Measurements from ENCODE around the gene ADSL. TPM values are rescaled to one million over a fixed set of nuclear protein-coding genes. Genes with fewer than 3 reads are reported as not detected.

Gene ADSL
- total RNA-seq, 1 donor, result 107 TPM

- DNase-seq (ENCODE audit: low read depth), result no peak
- no peak overlapping the region for H3K4me3 ChIP-seq (ENCODE audit: low read depth, low read length)
- no peak for TF ChIP-seq CTCF (IDR thresholded peaks at IDR 0.05; ENCODE audit: insufficient read depth, low read length)
Measured at GRCh38 chr22:40430991-40431390, 84.7 kb downstream of the ADSL start.

DNA sequence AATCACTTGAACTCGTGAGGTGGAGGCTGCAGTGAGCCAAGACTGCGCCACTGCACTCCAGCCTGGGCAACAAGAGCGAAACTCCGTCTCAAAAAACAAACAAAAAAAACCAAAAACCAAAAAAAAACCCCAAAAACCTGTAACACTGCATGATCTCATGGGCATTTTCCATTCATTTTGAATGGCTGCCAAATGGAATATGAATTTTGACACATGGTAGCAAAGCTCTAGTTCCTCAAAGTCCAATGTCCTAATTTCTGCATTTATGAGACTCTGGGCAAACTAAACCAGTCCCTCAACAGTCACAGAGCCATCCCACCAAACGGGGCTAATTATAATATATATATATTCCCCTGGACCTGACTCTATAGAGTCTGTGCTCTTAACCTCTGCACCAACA is 85.9 kb downstream of the ADSL start:
- no peak for TF ChIP-seq CTCF (IDR thresholded peaks at IDR 0.05; ENCODE audit: insufficient read depth, low read length)
- no peak for DNase-seq (ENCODE audit: low read depth)
- H3K4me3 ChIP-seq (ENCODE audit: low read depth, low read length), result no peak overlapping the region

- no peak overlapping the region for H3K4me3 ChIP-seq (ENCODE audit: low read depth, low read length)
- DNase-seq (ENCODE audit: low read depth), result no peak
- no peak for TF ChIP-seq CTCF (IDR thresholded peaks at IDR 0.05; ENCODE audit: insufficient read depth, low read length)
Measured at GRCh38 chr22:40432625-40433024, 86.3 kb downstream of the ADSL start.

DNA sequence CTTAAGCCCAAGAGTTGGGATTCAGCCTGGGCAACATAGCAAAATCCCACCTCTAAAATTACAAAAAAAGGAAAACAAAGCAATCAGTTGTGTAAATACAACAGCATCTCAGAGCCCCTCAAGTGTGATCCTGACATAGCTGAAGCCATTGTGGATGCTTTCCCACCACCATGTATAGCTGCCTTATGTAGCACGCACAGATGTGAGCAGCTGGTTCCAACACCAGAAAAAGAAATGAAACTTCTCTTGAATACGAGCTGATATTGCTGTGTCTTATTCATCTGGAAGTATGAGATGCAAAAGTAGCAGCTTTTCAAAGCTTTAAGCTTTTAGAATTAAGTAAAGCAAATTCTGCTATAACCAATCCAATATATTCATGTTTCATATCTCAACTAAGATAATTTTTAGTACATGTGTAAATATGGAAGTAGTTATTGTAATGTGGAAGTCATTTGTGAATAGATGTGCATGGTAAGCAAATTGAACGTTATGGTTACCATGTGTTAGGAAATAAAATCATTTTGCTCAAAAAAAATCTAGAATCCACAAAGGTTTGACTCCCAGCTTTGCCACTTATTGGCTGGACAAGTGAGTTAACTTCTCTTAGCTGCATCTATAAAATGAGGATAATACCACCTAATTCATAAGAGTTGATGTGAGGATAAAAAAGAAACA is 87.3 kb downstream of the ADSL start:
- no peak for DNase-seq (ENCODE audit: low read depth)
- H3K4me3 ChIP-seq (ENCODE audit: low read depth, low read length), result no peak overlapping the region
- no peak for TF ChIP-seq CTCF (IDR thresholded peaks at IDR 0.05; ENCODE audit: insufficient read depth, low read length)

DNA sequence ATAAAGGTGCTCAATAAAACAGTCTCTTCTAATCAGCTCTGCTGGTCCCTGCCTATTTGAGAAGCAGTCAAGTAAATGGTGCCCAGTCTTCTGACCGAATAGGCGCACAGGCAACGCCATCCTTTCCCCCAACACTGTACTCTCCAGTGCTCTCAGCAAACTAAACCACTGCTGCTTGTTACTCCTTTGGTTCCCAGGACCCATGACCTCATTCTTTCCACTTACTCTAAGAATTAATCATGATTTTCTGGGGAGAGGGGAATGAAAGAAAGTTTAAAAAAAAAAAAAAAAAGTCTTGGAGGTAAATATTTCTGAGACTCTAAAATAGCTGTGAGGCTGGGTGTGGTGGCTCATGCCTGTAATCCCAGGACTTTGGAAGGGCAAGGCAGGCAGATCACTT is 87.8 kb downstream of the ADSL start:
- no peak for DNase-seq (ENCODE audit: low read depth)

DNA sequence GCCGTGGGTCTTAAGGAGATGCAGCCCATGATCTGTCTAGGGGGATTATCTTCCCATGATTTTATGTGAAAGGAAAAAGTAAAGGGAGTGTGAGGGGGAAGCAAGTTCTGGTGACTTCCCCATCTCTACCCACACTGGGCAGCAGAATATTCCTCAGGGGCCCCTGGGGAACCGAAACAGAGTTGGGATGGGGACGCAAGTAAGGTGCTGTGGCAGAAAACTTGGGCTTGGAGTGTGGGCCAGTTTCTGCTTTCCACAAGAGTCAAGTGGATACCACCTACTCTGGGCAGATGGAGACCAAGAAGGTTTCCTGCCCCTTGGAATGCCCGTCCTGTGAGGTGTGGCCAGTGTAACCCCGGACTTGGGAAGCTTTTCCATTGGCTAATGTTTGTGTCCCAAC is 88.4 kb downstream of the ADSL start:
- TF ChIP-seq CTCF (IDR thresholded peaks at IDR 0.05; ENCODE audit: insufficient read depth, low read length), result no peak
- DNase-seq (ENCODE audit: low read depth), result no peak
- H3K4me3 ChIP-seq (ENCODE audit: low read depth, low read length), result no peak overlapping the region

More for the DNA sequence above, 87.8 kb downstream of the ADSL start:
- H3K4me3 ChIP-seq (ENCODE audit: low read depth, low read length), result no peak overlapping the region
- TF ChIP-seq CTCF (IDR thresholded peaks at IDR 0.05; ENCODE audit: insufficient read depth, low read length), result no peak
